Neural progenitor cell (in vitro differentiated cells): ENCODE results near the gene SNIP1. TPM values are rescaled to one million over a fixed set of nuclear protein-coding genes. Genes with fewer than 3 reads are reported as not detected.
"Not testable (repeated sequence)": the region's sequence is repeated elsewhere in the genome, so short reads cannot be mapped to it uniquely, and the experiment has no call there.

Experiments used
- DNase-seq: peaks from one replicate; pipeline ENCODE4 v3.0.0-alpha.2; 2016; ENCODE audit warnings: low spot score
- H2AFZ ChIP-seq: fragments of 200-600 bp; sonication (generic); replicated peaks from 2 replicates; pipeline ENCODE4 v1.6.1; 2016; ENCODE audit warnings: antibody characterized with exemption
- H3F3A ChIP-seq: fragments of 200-600 bp; sonication (generic); 2 replicates; pipeline ENCODE4 v1.6.1; 2016; ENCODE audit warnings: antibody characterized with exemption, low read depth
- H3K27ac ChIP-seq: fragments of 200-600 bp; sonication (generic); 2 replicates; pipeline ENCODE4 v1.5.1; 2016; ENCODE audit warnings: mild to moderate bottlenecking
- H3K27me3 ChIP-seq: fragments of 200-600 bp; sonication (generic); 2 replicates; pipeline ENCODE4 v1.6.1; 2016; ENCODE audit warnings: mild to moderate bottlenecking, moderate library complexity
- H3K36me3 ChIP-seq: fragments of 200-600 bp; sonication (generic); 2 replicates; pipeline ENCODE4 v1.5.1; 2016
- H3K4me1 ChIP-seq: fragments of 200-600 bp; sonication (generic); 2 replicates; pipeline ENCODE4 v1.6.1; 2016; ENCODE audit warnings: mixed run types
- H3K4me2 ChIP-seq: fragments of 200-600 bp; sonication (generic); 2 replicates; pipeline ENCODE4 v1.6.1; 2016
- H3K4me3 ChIP-seq: fragments of 200-600 bp; sonication (generic); 2 replicates; pipeline ENCODE4 v1.5.1; 2016
- H3K79me2 ChIP-seq: fragments of 200-600 bp; sonication (generic); 2 replicates; pipeline ENCODE4 v1.6.1; 2016; ENCODE audit warnings: low read depth
- H3K9ac ChIP-seq: fragments of 200-600 bp; sonication (generic); 2 replicates; pipeline ENCODE4 v1.6.1; 2016
- H3K9me3 ChIP-seq: fragments of 200-600 bp; sonication (generic); 2 replicates; pipeline ENCODE4 v1.5.1; 2016; ENCODE audit warnings: low read depth
- H4K20me1 ChIP-seq: fragments of 200-600 bp; sonication (generic); 2 replicates; pipeline ENCODE4 v1.6.1; 2016; ENCODE audit warnings: low read depth
- H3K27ac Mint-ChIP-seq: 3 replicates; pipeline ENCODE4 v1.8.0; 2021; ENCODE audit warnings: mixed read lengths
- H3K27me3 Mint-ChIP-seq: 2 replicates; pipeline ENCODE4 v1.8.0; 2022; ENCODE audit warnings: low read depth, mild to moderate bottlenecking, inconsistent platforms, moderate library complexity, mixed read lengths; ENCODE audit not compliant: insufficient read depth
- H3K36me3 Mint-ChIP-seq: 3 replicates; pipeline ENCODE4 v1.8.0; 2021; ENCODE audit warnings: mixed read lengths
- H3K4me1 Mint-ChIP-seq: 3 replicates; pipeline ENCODE4 v1.8.0; 2021; ENCODE audit warnings: mixed read lengths
- H3K4me3 Mint-ChIP-seq: 3 replicates; pipeline ENCODE4 v1.8.0; 2021; ENCODE audit warnings: mild to moderate bottlenecking, moderate library complexity, mixed read lengths
- H3K9me3 Mint-ChIP-seq: 3 replicates; pipeline ENCODE4 v1.8.0; 2020; ENCODE audit warnings: mixed read lengths
- EZH2 ChIP-seq: fragments of 200-600 bp; sonication (generic); IDR thresholded peaks from 2 replicates; pipeline ENCODE4 v1.6.1; 2017; ENCODE audit warnings: antibody characterized with exemption, mild to moderate bottlenecking, moderate library complexity
- EZH2phosphoT487 ChIP-seq: fragments of 200-600 bp; sonication (generic); IDR thresholded peaks from 2 replicates; pipeline ENCODE4 v1.6.1; 2017; ENCODE audit warnings: antibody characterized with exemption
- total RNA-seq: library from RNA; depleted of rRNA; stranded (reverse); fragments of >200 nt; gene quantifications from 2 replicates; pipeline ENCODE4 v1.2.3, GENCODE V29; 2015; ENCODE audit warnings: low replicate concordance
- TF ChIP-seq, protein P1 (sequence below): fragments of 200-600 bp; sonication (generic); IDR thresholded peaks from 2 replicates; pipeline ENCODE4 v1.5.1; 2017; ENCODE audit warnings: antibody characterized with exemption, mild to moderate bottlenecking

Gene SNIP1
- total RNA-seq, 1 donor from 2014 or later = 15.4 TPM

DNA sequence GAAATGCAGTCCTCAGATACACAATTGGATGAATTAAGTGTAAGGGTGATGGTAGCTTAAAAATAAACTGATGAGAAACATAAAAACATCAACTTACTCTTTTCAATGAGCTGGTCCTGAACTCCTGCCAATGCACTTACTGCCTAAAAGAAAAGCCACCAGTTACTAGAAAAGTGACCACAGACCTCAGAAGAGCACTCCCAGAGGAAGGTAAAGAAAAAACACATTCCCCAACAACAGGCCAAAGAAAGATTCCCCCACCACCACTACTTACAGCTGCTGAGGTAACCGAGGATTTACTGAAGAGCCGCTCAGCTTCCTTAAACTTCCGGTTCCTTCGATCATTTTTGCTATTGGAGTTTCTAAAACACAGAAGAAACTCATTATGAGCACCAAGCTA lies 44.9 kb downstream of the SNIP1 start:
- Histone ChIP-seq H3K4me3 (no peak overlapping the region), H3K27ac (no peak overlapping the region), H3K36me3 (peaks cover 7% of the 10 kb centered on the region), H3F3A (peaks cover 6% of the 10 kb centered on the region), H3K79me2 (peaks cover 23% of the 10 kb centered on the region), H3K4me2 (no peak overlapping the region), H3K27me3 (no peaks in the 10 kb centered on the region), H2AFZ (no peak overlapping the region), H3K4me1 (peaks cover 4% of the 10 kb centered on the region), H3K9me3 (no peaks in the 10 kb centered on the region), H3K9ac (no peak overlapping the region), H4K20me1 (peaks cover 18% of the 10 kb centered on the region)
- peaks cover 22% of the 10 kb centered on the region for H3K36me3 Mint-ChIP-seq
- H3K9me3 Mint-ChIP-seq = no peaks in the 10 kb centered on the region
- no peak overlapping the region for H3K27ac Mint-ChIP-seq
- H3K4me3 Mint-ChIP-seq = no peak overlapping the region
- peak; percentile 14 for DNase-seq
- H3K27me3 Mint-ChIP-seq = no peaks in the 10 kb centered on the region
- peaks cover 7% of the 10 kb centered on the region for H3K4me1 Mint-ChIP-seq
- no peak for TF ChIP-seq EZH2phosphoT487
- TF ChIP-seq, protein P1, sequence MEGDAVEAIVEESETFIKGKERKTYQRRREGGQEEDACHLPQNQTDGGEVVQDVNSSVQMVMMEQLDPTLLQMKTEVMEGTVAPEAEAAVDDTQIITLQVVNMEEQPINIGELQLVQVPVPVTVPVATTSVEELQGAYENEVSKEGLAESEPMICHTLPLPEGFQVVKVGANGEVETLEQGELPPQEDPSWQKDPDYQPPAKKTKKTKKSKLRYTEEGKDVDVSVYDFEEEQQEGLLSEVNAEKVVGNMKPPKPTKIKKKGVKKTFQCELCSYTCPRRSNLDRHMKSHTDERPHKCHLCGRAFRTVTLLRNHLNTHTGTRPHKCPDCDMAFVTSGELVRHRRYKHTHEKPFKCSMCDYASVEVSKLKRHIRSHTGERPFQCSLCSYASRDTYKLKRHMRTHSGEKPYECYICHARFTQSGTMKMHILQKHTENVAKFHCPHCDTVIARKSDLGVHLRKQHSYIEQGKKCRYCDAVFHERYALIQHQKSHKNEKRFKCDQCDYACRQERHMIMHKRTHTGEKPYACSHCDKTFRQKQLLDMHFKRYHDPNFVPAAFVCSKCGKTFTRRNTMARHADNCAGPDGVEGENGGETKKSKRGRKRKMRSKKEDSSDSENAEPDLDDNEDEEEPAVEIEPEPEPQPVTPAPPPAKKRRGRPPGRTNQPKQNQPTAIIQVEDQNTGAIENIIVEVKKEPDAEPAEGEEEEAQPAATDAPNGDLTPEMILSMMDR = peak; percentile 26
- no peak for TF ChIP-seq EZH2

DNA sequence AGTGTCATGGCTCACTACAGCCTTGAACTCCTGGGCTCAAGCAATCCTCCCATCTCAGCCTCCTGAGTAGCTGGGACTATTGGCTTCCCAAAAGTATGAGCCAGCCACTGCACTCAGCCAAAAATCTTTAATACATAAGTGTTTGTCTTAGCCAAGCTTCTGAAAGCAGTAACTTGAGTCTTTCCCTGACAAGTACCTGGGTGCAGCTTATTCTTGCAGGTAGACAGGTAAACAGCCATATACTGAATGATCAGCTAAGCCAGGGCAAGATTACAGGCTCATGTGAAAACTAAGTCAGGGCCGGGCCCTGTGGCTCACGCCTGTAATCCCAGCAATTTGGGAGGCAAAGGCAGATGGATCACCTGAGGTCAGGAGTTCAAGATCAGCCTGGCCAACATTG lies 47.4 kb downstream of the SNIP1 start:
- Histone ChIP-seq H3K4me2 (no peak overlapping the region), H3K27ac (no peak overlapping the region), H3F3A (no peaks in the 10 kb centered on the region), H3K27me3 (no peaks in the 10 kb centered on the region), H4K20me1 (no peaks in the 10 kb centered on the region), H3K79me2 (peaks cover under 1% of the 10 kb centered on the region), H3K4me1 (no peaks in the 10 kb centered on the region), H3K4me3 (no peak overlapping the region), H2AFZ (no peak overlapping the region), H3K9ac (no peak overlapping the region), H3K9me3 (no peaks in the 10 kb centered on the region), H3K36me3 (peaks cover 7% of the 10 kb centered on the region)
- Mint-ChIP-seq H3K4me3 (no peak overlapping the region), H3K27ac (no peak overlapping the region), H3K36me3 (peaks cover 23% of the 10 kb centered on the region), H3K27me3 (no peaks in the 10 kb centered on the region), H3K9me3 (no peaks in the 10 kb centered on the region), H3K4me1 (no peaks in the 10 kb centered on the region)
- TF ChIP-seq, protein P1 = no peak
- TF ChIP-seq EZH2phosphoT487 = no peak
- no peak for TF ChIP-seq EZH2
- no peak for DNase-seq

- H3K9ac ChIP-seq, H3K9me3 ChIP-seq, H3K4me2 ChIP-seq, H3K79me2 ChIP-seq, H3K27ac ChIP-seq, H3K9me3 Mint-ChIP-seq, H3K27ac Mint-ChIP-seq, H2AFZ ChIP-seq, H3K4me3 Mint-ChIP-seq, H3F3A ChIP-seq, H3K27me3 ChIP-seq, H3K4me1 Mint-ChIP-seq, H3K4me1 ChIP-seq, DNase-seq, H3K27me3 Mint-ChIP-seq, H3K4me3 ChIP-seq, H3K36me3 ChIP-seq, H4K20me1 ChIP-seq: not testable (repeated sequence)
- H3K36me3 Mint-ChIP-seq = peaks cover 22% of the 10 kb centered on the region
Measured at GRCh38 chr1:37502791-37503190, 51.3 kb downstream of the SNIP1 start.

DNA sequence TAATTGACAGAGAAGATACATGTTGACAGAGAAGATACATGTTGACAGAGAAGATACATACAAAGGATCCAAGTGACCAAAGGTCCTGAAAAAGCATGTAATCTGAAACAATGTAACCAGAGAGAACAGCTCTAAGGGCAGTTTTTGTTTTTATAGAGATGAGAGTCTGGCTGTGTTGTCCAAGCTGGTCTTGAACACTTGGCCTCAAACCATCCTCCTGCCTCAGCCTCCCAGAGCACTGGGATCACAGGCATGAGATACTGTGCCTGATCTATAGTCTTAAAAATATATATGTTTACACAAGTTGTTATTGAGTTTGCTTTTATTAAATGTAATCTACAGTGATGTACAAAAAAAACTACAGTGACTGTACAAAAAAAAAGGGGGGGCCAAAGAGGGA lies 52.0 kb downstream of the SNIP1 start:
- Histone ChIP-seq H3K4me1 (no peaks in the 10 kb centered on the region), H3F3A (no peaks in the 10 kb centered on the region), H3K36me3 (no peaks in the 10 kb centered on the region), H4K20me1 (peaks cover 6% of the 10 kb centered on the region), H3K9ac (no peak overlapping the region), H2AFZ (no peak overlapping the region), H3K27me3 (no peaks in the 10 kb centered on the region), H3K4me2 (no peak overlapping the region), H3K4me3 (no peak overlapping the region), H3K27ac (no peak overlapping the region), H3K9me3 (no peaks in the 10 kb centered on the region), H3K79me2 (no peaks in the 10 kb centered on the region)
- Mint-ChIP-seq H3K36me3 (peaks cover 17% of the 10 kb centered on the region), H3K4me1 (no peaks in the 10 kb centered on the region), H3K9me3 (no peaks in the 10 kb centered on the region), H3K27ac (no peak overlapping the region), H3K4me3 (no peak overlapping the region), H3K27me3 (no peaks in the 10 kb centered on the region)
- TF ChIP-seq EZH2phosphoT487 = no peak
- TF ChIP-seq, protein P1 = no peak
- TF ChIP-seq EZH2 = no peak
- DNase-seq = no peak
